H1 (cell line): Measurements from ENCODE around the gene BACE1. TPM values are rescaled to one million over a fixed set of nuclear protein-coding genes. Genes with fewer than 3 reads are reported as not detected.
"Not testable (repeated sequence)": the region's sequence is repeated elsewhere in the genome, so short reads cannot be mapped to it uniquely, and the experiment has no call there.

Experiments
- CTCF ChIA-PET: fragments of 300-600 bp; sonication (Branson Sonifier 250); formaldehyde crosslinking; loops from one replicate; lab custom pipeline; 2021; ENCODE audit not compliant: partially characterized antibody; lab: Charles Lee
- POLR2A ChIA-PET: fragments of 300-600 bp; sonication (Branson Sonifier 250); formaldehyde crosslinking; loops from one replicate; lab custom pipeline; 2021; ENCODE audit warnings: inconsistent platforms; ENCODE audit not compliant: partially characterized antibody; lab: Charles Lee
- DNase-seq, 2 experiments: peaks; one replicate each; pipeline versions ENCODE4 v3.0.0 to v3.0.0-alpha.2; 2010 to 2022; ENCODE audit warnings: low spot score in 2 of 2, low read depth in 1 of 2, mixed read lengths in 1 of 2
- FAIRE-seq: peaks from 2 replicates; lab custom pipeline; 2011; peaks lifted over from hg19 to GRCh38; lab: Jason Lieb, UNC
- H2AFZ ChIP-seq: 2 replicates; pipeline ENCODE4 v1.8.1; 2012; ENCODE audit warnings: low read length, inconsistent platforms
- H2AK5ac ChIP-seq: 2 replicates; pipeline ENCODE4 v1.6.1; 2013; ENCODE audit warnings: low read depth, low read length
- H2BK120ac ChIP-seq: replicated peaks from 2 replicates; pipeline ENCODE3; 2013; ENCODE audit warnings: low read depth, low read length, inconsistent platforms
- H2BK12ac ChIP-seq: 2 replicates; pipeline ENCODE4 v1.6.1; 2013; ENCODE audit warnings: low read depth, low read length
- H2BK15ac ChIP-seq: 2 replicates; pipeline ENCODE4 v1.6.1; 2013; ENCODE audit warnings: low read length
- H2BK20ac ChIP-seq: 2 replicates; pipeline ENCODE4 v1.6.1; 2013; ENCODE audit warnings: low read length
- H2BK5ac ChIP-seq: 2 replicates; pipeline ENCODE4 v1.6.1; 2013; ENCODE audit warnings: low read depth, low read length
- H3K14ac ChIP-seq: 2 replicates; pipeline ENCODE4 v1.6.1; 2013; ENCODE audit warnings: inconsistent platforms; ENCODE audit not compliant: insufficient read length
- H3K18ac ChIP-seq: 2 replicates; pipeline ENCODE4 v1.6.1; 2013; ENCODE audit warnings: low read length; ENCODE audit errors: extremely low read depth
- H3K23ac ChIP-seq: 2 replicates; pipeline ENCODE4 v1.6.1; 2013; ENCODE audit warnings: inconsistent platforms; ENCODE audit not compliant: insufficient read length
- H3K23me2 ChIP-seq: 2 replicates; pipeline ENCODE4 v1.6.1; 2013; ENCODE audit warnings: low read depth, low read length
- H3K27ac ChIP-seq: 2 replicates; pipeline ENCODE4 v1.6.1; 2011; ENCODE audit warnings: low read depth, low read length, inconsistent platforms
- H3K27me3 ChIP-seq, 4 experiments: replicated peaks in 1 of 4; 1 replicate in 1 of 4; 2 replicates in 3 of 4; pipeline versions ENCODE4 v1.6.1 to v1.8.1; 2011 to 2013; ENCODE audit warnings: low read length in 3 of 4, mild to moderate bottlenecking in 3 of 4, inconsistent platforms in 2 of 4, mixed read lengths in 2 of 4, moderate library complexity in 1 of 4; ENCODE audit not compliant: control insufficient read depth in 3 of 4, insufficient read depth in 3 of 4; ENCODE audit errors: extremely low read depth in 1 of 4
- H3K36me3 ChIP-seq, 4 experiments: 2 replicates each; pipeline versions ENCODE4 v1.6.1 to v1.8.1; 2011 to 2013; ENCODE audit warnings: mild to moderate bottlenecking in 4 of 4, low read length in 3 of 4, moderate library complexity in 2 of 4, control low read depth in 1 of 4, inconsistent platforms in 1 of 4; ENCODE audit not compliant: insufficient read depth in 4 of 4, control insufficient read depth in 2 of 4
- H3K4ac ChIP-seq: replicated peaks from 2 replicates; pipeline ENCODE3; 2013; ENCODE audit warnings: low read length, low read depth, mixed read lengths, inconsistent platforms; ENCODE audit not compliant: insufficient read length
- H3K4me1 ChIP-seq, 4 experiments: replicated peaks in 1 of 4; 1 replicate in 1 of 4; 2 replicates in 3 of 4; pipeline versions ENCODE4 v1.6.1 to v1.8.1; 2011 to 2013; ENCODE audit warnings: low read length in 3 of 4, inconsistent platforms in 2 of 4, mixed read lengths in 1 of 4; ENCODE audit not compliant: insufficient read depth in 4 of 4, control insufficient read depth in 3 of 4
- H3K4me2 ChIP-seq, 2 experiments: 2 replicates each; pipeline versions ENCODE4 v1.6.1 to v1.8.1; 2011 to 2013; ENCODE audit warnings: low read depth in 2 of 2, low read length in 2 of 2, control low read depth in 1 of 2, inconsistent platforms in 1 of 2, mild to moderate bottlenecking in 1 of 2; ENCODE audit not compliant: insufficient read depth in 1 of 2
- H3K4me3 ChIP-seq, 4 experiments: fragments of 200-600, 300-600 bp in 1 of 4; sonication (generic), shearing (Covaris generic), sonication (Bioruptor Twin) in 1 of 4; 2 replicates each; pipeline versions ENCODE4 v1.5.1 to v1.8.1; 2011 to 2016; ENCODE audit warnings: low read length in 4 of 4, low read depth in 3 of 4, control low read depth in 2 of 4, inconsistent platforms in 2 of 4, mild to moderate bottlenecking in 2 of 4, mixed read lengths in 1 of 4, moderate library complexity in 1 of 4; ENCODE audit not compliant: insufficient read depth in 2 of 4; ENCODE audit errors: extremely low read depth in 1 of 4
- H3K56ac ChIP-seq: replicated peaks from 2 replicates; pipeline ENCODE3; 2013; ENCODE audit warnings: low read depth, mild to moderate bottlenecking, mixed read lengths, low read length, inconsistent platforms; ENCODE audit not compliant: insufficient read length
- H3K79me1 ChIP-seq: 2 replicates; pipeline ENCODE4 v1.6.1; 2013; ENCODE audit warnings: low read depth, low read length, control low read depth
- H3K79me2 ChIP-seq, 2 experiments: 2 replicates each; pipeline versions ENCODE4 v1.6.1 to v1.8.1; 2012 to 2013; ENCODE audit warnings: low read length in 2 of 2, mild to moderate bottlenecking in 2 of 2, inconsistent platforms in 1 of 2; ENCODE audit not compliant: insufficient read depth in 2 of 2, control insufficient read depth in 1 of 2
- H3K9ac ChIP-seq, 4 experiments: replicated peaks in 1 of 4; 1 replicate in 1 of 4; 2 replicates in 3 of 4; pipeline versions ENCODE4 v1.6.1 to v1.8.1; 2011 to 2013; ENCODE audit warnings: low read depth in 3 of 4, low read length in 3 of 4, control low read depth in 2 of 4, mild to moderate bottlenecking in 2 of 4, moderate library complexity in 2 of 4, inconsistent platforms in 1 of 4; ENCODE audit errors: extremely low read depth in 1 of 4
- H3K9me3 ChIP-seq, 2 experiments: 2 replicates each; pipeline versions ENCODE4 v1.6.1 to v1.8.1; 2012 to 2013; ENCODE audit warnings: mild to moderate bottlenecking in 2 of 2, moderate library complexity in 2 of 2, control low read depth in 1 of 2, inconsistent platforms in 1 of 2, low read depth in 1 of 2, low read length in 1 of 2, mixed read lengths in 1 of 2; ENCODE audit not compliant: insufficient read depth in 2 of 2
- H4K20me1 ChIP-seq, 2 experiments: replicated peaks in 1 of 2; 2 replicates each; pipeline versions ENCODE3 to v1.8.1; 2011 to 2013; ENCODE audit warnings: inconsistent platforms in 2 of 2, low read length in 2 of 2, mild to moderate bottlenecking in 1 of 2; ENCODE audit not compliant: insufficient read depth in 2 of 2, control insufficient read depth in 1 of 2
- H4K5ac ChIP-seq: 2 replicates; pipeline ENCODE4 v1.6.1; 2013; ENCODE audit warnings: low read length, low read depth, mixed read lengths, inconsistent platforms; ENCODE audit not compliant: insufficient read length
- H4K8ac ChIP-seq: 2 replicates; pipeline ENCODE4 v1.8.0; 2013; ENCODE audit warnings: mild to moderate bottlenecking, moderate library complexity, low read length, inconsistent platforms; ENCODE audit not compliant: insufficient read depth; ENCODE audit errors: extremely low read depth
- H4K91ac ChIP-seq: replicated peaks from 2 replicates; pipeline ENCODE3; 2013; ENCODE audit warnings: low read length, mixed read lengths, inconsistent platforms; ENCODE audit not compliant: insufficient read length
- KDM1A ChIP-seq: fragments of 200-600, 300-600 bp; sonication (generic); IDR thresholded peaks from 2 replicates; pipeline ENCODE4 v1.7.1; 2016; ENCODE audit warnings: mild to moderate bottlenecking, low read length, borderline replicate concordance
- WGBS, 2 experiments: shearing (Covaris generic) in 1 of 2; methylation state at CpG; one replicate each; pipeline versions ENCODE4 v1.1.6 to v1.1.7; 2013 to 2015; ENCODE audit warnings: low lambda C conversion rate in 2 of 2, mixed read lengths in 2 of 2, inconsistent platforms in 1 of 2, low coverage in 1 of 2, missing lambda C conversion rate in 1 of 2; ENCODE audit not compliant: insufficient replicate concordance in 2 of 2, insufficient coverage in 1 of 2, insufficient read length in 1 of 2; ENCODE audit errors: extremely low coverage in 1 of 2, missing lambda C conversion rate in 1 of 2; 5-methylcytosine and 5-hydroxymethylcytosine counted together
- polyA plus RNA-seq, 7 experiments: library from polyadenylated mRNA; depleted of rRNA in 3 of 7; stranded (reverse) in 5 of 7; unstranded in 2 of 7; fragments of >200 nt in 5 of 7; fragments of 200-250 nt in 2 of 7; gene quantifications; 1 replicate in 5 of 7; 2 replicates in 1 of 7; 4 replicates in 1 of 7; pipeline versions ENCODE4 v1.2.1 to v1.2.3, GENCODE V29; 2011 to 2013; ENCODE audit warnings: missing spikeins in 2 of 7, mixed read lengths in 2 of 7
- total RNA-seq: library from RNA; stranded (reverse); fragmentation: NEBNext Ultra II Directional; extraction: Animal tissue kit (Norgen Biotek cat#: 25700); gene quantifications from 2 replicates; pipeline ENCODE4 v1.2.1, GENCODE V29; 2021

BACE1 gene
- total and polyA plus RNA-seq, 2 of the 8 experiments (the other 6 are each of a cell fraction or from before 2014, with no cell fraction given): 7.7 to 7.9 TPM

DNA sequence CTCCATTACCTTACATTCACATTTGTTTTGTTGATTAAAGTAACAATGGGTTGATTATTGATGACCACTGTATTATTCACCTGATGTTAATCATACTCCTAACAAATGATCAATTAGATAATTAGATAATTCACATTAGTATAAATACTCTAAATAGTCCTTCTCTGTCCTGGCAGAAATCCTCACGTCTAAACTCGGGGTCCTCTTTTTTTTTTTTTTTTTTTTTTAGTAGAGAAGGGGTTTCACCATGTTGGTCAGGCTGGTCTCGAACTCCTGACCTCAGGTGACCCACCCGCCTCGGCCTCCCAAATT lies 11.2 kb upstream of the BACE1 start:
- H4K91ac ChIP-seq, H3K9me3 ChIP-seq, H2BK120ac ChIP-seq, H3K23ac ChIP-seq, H4K5ac ChIP-seq, H2BK12ac ChIP-seq, H2BK15ac ChIP-seq, H3K27me3 ChIP-seq, H3K56ac ChIP-seq, H3K4ac ChIP-seq, DNase-seq, H3K9ac ChIP-seq, H3K4me1 ChIP-seq, FAIRE-seq, CTCF ChIA-PET, H2BK20ac ChIP-seq, H3K79me1 ChIP-seq, H2BK5ac ChIP-seq, H3K4me2 ChIP-seq, H2AK5ac ChIP-seq, H3K36me3 ChIP-seq, H3K14ac ChIP-seq, H2AFZ ChIP-seq, H3K23me2 ChIP-seq, H4K8ac ChIP-seq, H3K18ac ChIP-seq, H3K27ac ChIP-seq, H3K79me2 ChIP-seq, H4K20me1 ChIP-seq: not testable (repeated sequence)
- 0 out of 2 replicates have a peak, but pooled peaks have one; percentile 13 for TF ChIP-seq KDM1A
- WGBS, 2 experiments: 25% methylated on average over 5 of the region's 5 CpGs; no CpG with 5 or more reads in 1 of the 2 experiments
- POLR2A ChIA-PET: interaction anchor here (0.6 to 2.2 kb wide), 5 partner anchors 8 to 32 kb away, joined by 3 to 6 read pairs (median 3); no protein-coding TSS in a partner anchor
- H3K4me3 ChIP-seq: peak overlapping the region; percentile 65 to 91 (median 73); a peak in 7 of 8 replicates
